K562 (cell line): ENCODE data around the gene RPLP2. TPM values are rescaled to one million over a fixed set of nuclear protein-coding genes. Genes with fewer than 3 reads are reported as not detected.
A peak's percentile ranks its signal among the peaks of the same experiment; 100 is the strongest.

ENCODE experiments used
- ETV1 ChIP-seq: fragments of 450-650 bp; conservative IDR thresholded peaks from 2 replicates; pipeline ENCODE4 v1.6.1; 2016; ENCODE audit warnings: missing genetic modification characterization, control low read depth, low read depth, missing compliant biosample characterization
- GTF2E2 ChIP-seq: fragments of 200-800 bp; sonication (Bioruptor generic); IDR thresholded peaks from 2 replicates; pipeline ENCODE4 v1.6.1; 2016; ENCODE audit warnings: missing genetic modification characterization, missing compliant biosample characterization
- ILF3 ChIP-seq: fragments of 450-650 bp; IDR thresholded peaks from 2 replicates; pipeline ENCODE4 v1.6.1; 2018; ENCODE audit warnings: antibody characterized with exemption, mild to moderate bottlenecking, moderate library complexity, borderline replicate concordance
- MCM2 ChIP-seq: fragments of 450-650 bp; IDR thresholded peaks from 2 replicates; pipeline ENCODE4 v1.6.1; 2017; ENCODE audit warnings: low read depth, mild to moderate bottlenecking
- POLR2A ChIP-seq: fragments of 450-650 bp; conservative IDR thresholded peaks from 2 replicates; pipeline ENCODE4 v1.6.1; 2016
- PRDM10 ChIP-seq: fragments of 450-650 bp; IDR thresholded peaks from 2 replicates; pipeline ENCODE4 v1.6.1; 2018; ENCODE audit not compliant: partially characterized antibody
- PREB ChIP-seq: sonication (generic); formaldehyde crosslinking; IDR thresholded peaks from 2 replicates; pipeline ENCODE4 v1.8.1; 2023; ENCODE audit warnings: mild to moderate bottlenecking, missing genetic modification reagents
- RBFOX2 ChIP-seq: fragments of 200-400 bp; formaldehyde crosslinking; IDR thresholded peaks from 2 replicates; pipeline ENCODE4 v1.6.1; 2017; ENCODE audit warnings: low read depth, mild to moderate bottlenecking, low read length, moderate library complexity
- RFX7 ChIP-seq: fragments of 250-450 bp; sonication (Bioruptor Pico); IDR thresholded peaks from 2 replicates; pipeline ENCODE4 v1.5.1; 2021; ENCODE audit warnings: mild to moderate bottlenecking
- SPI1 ChIP-seq: IDR thresholded peaks from 2 replicates; pipeline ENCODE4 v1.6.1; 2011; ENCODE audit warnings: low read depth, low read length, control low read depth, borderline replicate concordance
- ZBTB2 ChIP-seq: fragments of 450-650 bp; IDR thresholded peaks from 2 replicates; pipeline ENCODE4 v1.6.1; 2016; ENCODE audit warnings: antibody characterized with exemption
- ZKSCAN8 ChIP-seq: fragments of 200-800 bp; sonication (Bioruptor generic); IDR thresholded peaks from 2 replicates; pipeline ENCODE4 v1.6.1; 2016; ENCODE audit warnings: missing genetic modification characterization, missing compliant biosample characterization
- polyA plus RNA-seq, 8 experiments: library from polyadenylated mRNA; depleted of rRNA in 4 of 8; stranded (reverse) in 5 of 8; unstranded in 3 of 8; fragments of >200 nt; fragmentation: Nextera tagmentation in 2 of 8; fragmentation: Illumina TruSeq in 1 of 8; extraction: Ambion mirVana in 2 of 8; extraction: Trizol in 1 of 8; gene quantifications; 2 replicates each; pipeline versions ENCODE4 v1.2.1 to v1.2.3, GENCODE V29; 2011 to 2014; ENCODE audit warnings: inconsistent platforms in 1 of 8, missing spikeins in 1 of 8
- total RNA-seq, 7 experiments: library from RNA; depleted of rRNA in 6 of 7; stranded (reverse); fragments of >200 nt in 6 of 7; fragmentation: Illumina TruSeq in 2 of 7; extraction: Trizol in 2 of 7; gene quantifications; 2 replicates each; pipeline versions ENCODE4 v1.2.1 to v1.2.3, GENCODE V29; 2011 to 2021; ENCODE audit warnings: low replicate concordance in 1 of 7
- TF ChIP-seq, protein P1 (sequence below): fragments of 450-650 bp; IDR thresholded peaks from 2 replicates; pipeline ENCODE4 v1.6.1; 2016; ENCODE audit warnings: low read depth

The RPLP2 gene
- total and polyA plus RNA-seq, 9 of the 15 experiments (the other 6 are each of a cell fraction or from before 2014, with no cell fraction given), result 528 to 3,807 (median 1,633) TPM

DNA sequence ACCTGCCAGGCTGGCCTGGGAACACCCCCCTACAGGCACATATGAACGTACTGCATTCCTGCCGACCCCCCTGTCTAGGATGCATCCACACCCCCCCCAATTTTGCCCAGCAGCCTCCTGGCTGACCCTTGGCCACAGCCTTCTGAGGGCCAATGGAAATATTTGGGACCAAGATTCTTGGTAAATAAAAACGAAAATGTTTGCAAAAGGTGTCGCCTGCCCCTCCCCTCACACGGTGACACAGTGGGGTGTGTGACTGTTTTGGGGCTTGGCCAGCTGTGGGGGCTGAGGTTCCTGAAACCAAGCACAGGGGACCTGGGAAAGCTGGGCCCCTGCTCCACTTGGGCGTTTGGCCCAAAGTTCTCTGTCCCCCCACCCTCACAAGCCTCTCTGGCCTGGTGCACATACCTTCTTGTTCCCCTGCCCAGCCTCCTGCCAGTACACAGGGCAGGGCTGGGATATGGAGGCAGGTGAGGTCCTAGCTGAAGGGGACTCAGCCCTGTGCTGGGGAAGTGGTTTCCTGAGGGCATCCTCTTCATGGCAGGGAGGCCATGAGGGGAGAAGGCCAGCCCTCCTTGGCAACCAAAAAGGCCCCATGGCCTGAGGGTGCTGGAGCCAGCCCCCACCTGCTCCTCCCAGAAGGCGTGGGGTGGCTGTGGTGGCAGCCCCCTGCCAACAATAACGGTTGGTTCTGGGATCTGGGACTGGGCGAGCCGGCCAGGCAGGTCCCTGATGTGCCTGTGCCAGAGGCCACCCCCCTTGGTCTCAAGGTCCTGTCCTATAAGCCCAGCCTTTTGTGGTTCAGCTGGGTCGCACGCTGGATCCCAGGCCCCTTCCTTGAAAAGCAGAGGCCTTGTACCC lies 15.8 kb downstream of the RPLP2 start (continued):
- TF ChIP-seq, protein P1, sequence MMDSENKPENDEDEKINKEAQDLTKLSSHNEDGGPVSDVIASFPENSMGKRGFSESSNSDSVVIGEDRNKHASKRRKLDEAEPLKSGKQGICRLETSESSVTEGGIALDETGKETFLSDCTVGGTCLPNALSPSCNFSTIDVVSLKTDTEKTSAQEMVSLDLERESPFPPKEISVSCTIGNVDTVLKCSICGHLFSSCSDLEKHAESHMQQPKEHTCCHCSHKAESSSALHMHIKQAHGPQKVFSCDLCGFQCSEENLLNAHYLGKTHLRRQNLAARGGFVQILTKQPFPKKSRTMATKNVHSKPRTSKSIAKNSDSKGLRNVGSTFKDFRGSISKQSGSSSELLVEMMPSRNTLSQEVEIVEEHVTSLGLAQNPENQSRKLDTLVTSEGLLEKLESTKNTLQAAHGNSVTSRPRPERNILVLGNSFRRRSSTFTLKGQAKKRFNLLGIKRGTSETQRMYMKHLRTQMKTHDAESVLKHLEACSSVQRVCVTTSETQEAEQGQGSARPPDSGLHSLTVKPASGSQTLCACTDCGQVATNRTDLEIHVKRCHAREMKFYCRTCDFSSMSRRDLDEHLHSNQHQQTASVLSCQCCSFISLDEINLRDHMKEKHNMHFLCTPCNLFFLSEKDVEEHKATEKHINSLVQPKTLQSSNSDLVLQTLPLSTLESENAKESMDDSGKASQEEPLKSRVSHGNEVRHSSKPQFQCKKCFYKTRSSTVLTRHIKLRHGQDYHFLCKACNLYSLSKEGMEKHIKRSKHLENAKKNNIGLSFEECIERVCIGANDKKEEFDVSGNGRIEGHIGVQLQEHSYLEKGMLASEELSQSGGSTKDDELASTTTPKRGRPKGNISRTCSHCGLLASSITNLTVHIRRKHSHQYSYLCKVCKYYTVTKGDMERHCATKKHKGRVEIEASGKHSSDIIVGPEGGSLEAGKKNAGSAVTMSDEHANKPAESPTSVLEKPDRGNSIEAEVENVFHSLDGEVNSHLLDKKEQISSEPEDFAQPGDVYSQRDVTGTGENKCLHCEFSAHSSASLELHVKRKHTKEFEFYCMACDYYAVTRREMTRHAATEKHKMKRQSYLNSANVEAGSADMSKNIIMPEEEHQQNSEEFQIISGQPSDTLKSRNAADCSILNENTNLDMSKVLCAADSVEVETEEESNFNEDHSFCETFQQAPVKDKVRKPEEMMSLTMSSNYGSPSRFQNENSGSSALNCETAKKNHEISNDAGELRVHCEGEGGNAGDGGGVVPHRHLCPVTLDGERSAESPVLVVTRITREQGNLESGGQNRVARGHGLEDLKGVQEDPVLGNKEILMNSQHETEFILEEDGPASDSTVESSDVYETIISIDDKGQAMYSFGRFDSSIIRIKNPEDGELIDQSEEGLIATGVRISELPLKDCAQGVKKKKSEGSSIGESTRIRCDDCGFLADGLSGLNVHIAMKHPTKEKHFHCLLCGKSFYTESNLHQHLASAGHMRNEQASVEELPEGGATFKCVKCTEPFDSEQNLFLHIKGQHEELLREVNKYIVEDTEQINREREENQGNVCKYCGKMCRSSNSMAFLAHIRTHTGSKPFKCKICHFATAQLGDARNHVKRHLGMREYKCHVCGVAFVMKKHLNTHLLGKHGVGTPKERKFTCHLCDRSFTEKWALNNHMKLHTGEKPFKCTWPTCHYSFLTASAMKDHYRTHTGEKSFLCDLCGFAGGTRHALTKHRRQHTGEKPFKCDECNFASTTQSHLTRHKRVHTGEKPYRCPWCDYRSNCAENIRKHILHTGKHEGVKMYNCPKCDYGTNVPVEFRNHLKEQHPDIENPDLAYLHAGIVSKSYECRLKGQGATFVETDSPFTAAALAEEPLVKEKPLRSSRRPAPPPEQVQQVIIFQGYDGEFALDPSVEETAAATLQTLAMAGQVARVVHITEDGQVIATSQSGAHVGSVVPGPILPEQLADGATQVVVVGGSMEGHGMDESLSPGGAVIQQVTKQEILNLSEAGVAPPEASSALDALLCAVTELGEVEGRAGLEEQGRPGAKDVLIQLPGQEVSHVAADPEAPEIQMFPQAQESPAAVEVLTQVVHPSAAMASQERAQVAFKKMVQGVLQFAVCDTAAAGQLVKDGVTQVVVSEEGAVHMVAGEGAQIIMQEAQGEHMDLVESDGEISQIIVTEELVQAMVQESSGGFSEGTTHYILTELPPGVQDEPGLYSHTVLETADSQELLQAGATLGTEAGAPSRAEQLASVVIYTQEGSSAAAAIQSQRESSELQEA, result no peak
- TF ChIP-seq RBFOX2, result peak; percentile 54
- no peak for TF ChIP-seq PREB (CRISPR knock-in tag)
- TF ChIP-seq RFX7 (CRISPR knock-in tag), result no peak
- no peak for TF ChIP-seq ILF3
- peak; percentile 49 for TF ChIP-seq POLR2A
- no peak for TF ChIP-seq ZBTB2
- TF ChIP-seq SPI1, result no peak
- TF ChIP-seq GTF2E2, result no peak
- no peak for TF ChIP-seq ZKSCAN8 (CRISPR knock-in tag)
- no peak for TF ChIP-seq MCM2
- TF ChIP-seq ETV1, result no peak
- no peak for TF ChIP-seq PRDM10
